ENCODE measurements around the gene ZAP70.

The ZAP70 gene

DNA sequence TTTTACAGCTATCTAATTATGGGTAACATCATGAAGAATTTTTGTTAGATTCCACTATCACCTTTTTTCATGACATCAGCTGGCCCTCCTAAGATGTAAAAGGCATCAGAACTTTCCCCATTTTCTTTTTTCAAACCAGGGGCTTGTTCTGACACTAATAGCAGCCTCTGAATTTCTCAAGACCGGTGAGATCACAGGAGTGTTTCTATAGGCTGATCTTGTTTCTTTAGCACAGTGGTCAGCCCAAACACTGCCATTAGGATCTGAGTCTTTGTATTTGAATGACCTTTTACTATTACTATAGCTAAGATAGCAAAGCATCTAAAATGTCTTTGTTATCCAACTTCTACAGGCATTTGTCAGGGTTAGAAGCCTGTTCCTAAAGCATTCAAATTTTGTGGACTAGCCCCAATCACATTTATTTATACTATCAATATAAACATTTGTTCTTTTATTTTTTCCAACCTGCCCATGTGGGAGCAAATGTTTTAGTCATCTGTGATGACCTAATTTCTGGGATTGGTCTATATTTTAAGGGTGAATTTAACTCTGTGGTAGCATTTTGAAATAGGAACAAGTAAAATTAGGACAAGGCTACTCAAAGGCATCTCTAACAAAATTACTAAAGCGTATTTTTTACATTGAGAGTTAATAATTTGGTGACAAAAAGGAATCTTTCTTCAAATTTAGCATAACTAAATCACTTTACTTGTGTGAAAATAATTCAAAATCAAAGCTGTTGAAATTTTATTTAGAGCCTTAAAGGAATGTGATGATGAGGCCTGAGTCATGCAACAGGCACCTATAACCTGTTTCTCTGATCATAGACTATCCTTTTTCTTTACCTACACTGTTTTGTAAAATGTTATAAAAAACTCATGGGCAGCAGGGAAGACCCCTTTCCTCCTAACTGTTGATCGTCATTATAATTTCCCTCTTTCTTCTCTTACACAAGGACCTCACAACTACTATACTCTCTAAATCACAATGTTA lies 39.3 kb downstream of the ZAP70 start:
- no peak for DNase-seq (ENCODE audit: low spot score)

DNA sequence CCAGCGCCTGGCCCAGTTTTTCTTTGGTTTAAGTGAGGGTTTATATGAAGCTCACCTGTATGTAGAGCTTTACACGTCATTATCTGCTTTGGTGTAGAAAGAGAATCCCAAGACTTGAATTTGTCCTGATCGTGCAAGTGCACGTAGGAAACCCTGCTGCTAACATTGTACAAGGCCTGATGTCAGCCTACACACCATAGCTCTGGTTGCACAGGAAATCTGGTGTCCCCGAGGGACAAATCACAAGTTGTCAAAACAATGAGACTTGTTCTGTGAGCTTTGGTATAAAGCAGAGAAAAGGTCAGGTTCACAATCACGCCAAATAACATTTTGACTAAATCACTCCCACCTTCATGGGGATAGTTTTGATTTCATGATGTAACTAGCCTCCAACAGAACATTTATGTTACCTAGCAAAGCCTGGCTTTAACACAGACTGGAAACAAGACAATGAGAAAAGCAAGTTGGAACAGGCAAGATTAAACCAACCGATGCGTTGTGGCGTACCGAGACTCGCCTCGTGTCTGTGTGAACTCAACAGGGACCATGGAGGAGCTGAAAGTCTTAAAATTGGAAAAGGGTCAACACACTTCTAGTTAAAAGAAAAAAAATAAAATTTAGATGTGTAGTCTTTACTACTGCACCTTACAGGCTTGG lies 41.4 kb downstream of the ZAP70 start:
- no peak for DNase-seq (ENCODE audit: low spot score)

DNA sequence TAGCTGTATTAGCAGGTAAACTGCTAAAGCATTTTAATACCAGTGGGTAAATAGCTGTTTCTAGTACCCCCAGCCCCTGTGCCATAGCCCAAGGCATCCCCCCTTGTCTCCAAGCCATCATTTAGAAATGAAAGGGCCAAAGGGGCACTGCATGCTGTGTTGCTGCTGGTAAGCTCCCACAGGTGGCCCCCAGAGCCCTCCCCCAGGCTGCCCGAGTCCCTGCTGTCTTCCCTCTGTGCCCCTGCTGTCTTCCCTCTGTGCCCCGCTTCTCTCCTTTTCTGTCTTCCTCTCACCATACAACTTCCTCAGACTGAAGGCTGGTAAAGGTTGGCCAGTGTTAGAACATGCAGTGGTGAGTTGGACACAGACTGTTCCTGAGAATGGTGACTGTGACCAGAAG lies 42.1 kb downstream of the ZAP70 start:
- no peak for DNase-seq (ENCODE audit: low spot score)

DNA sequence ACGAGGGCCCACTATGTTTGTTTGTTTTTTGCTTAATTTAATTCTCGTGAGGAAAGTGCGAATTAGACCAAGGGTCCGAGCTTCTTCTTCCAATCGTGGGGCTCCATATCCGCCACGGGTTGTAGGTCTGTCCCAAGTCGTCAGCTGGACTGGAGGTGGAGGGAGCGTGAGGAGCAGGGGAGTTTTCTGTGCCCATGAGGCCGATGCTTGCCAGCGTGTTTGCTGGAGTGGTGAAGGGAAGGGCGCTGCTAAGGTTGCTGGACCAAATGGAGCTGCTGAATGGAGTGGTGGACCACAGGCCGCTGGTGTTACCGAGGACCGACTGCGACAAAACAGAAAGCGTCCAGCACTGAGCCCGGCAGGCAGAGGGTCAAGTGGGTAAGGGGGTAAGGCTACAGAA lies 43.7 kb downstream of the ZAP70 start:
- no peak for DNase-seq (ENCODE audit: low spot score)

DNA sequence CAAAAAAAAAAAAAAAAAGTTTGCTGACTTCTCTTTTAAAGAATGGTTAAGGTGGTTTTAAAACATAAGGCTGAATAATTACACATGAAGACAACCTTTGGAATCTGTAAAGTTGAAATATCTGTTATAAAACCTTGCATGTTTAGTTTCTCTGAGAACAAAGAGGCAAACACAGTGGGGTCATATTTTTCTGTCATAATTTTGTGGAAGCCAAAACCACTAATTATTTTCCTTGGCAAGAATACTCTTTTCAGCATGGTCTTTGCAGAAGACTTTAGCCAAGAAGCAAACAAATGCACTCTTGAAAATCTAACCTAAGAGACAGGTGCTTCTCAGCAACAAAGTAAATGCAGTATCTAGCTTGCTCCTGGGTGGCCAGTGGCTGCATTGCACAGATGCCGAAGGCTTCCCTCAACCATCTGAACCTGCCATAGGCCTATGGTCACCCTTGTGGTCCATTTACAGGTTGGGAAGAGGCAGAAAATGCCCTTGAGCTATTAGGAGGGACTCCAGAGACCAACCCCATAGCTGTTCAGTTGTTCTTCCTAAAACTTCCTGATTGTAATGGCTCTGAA lies 44.8 kb downstream of the ZAP70 start:
- DNase-seq (ENCODE audit: low spot score) = no peak

DNA sequence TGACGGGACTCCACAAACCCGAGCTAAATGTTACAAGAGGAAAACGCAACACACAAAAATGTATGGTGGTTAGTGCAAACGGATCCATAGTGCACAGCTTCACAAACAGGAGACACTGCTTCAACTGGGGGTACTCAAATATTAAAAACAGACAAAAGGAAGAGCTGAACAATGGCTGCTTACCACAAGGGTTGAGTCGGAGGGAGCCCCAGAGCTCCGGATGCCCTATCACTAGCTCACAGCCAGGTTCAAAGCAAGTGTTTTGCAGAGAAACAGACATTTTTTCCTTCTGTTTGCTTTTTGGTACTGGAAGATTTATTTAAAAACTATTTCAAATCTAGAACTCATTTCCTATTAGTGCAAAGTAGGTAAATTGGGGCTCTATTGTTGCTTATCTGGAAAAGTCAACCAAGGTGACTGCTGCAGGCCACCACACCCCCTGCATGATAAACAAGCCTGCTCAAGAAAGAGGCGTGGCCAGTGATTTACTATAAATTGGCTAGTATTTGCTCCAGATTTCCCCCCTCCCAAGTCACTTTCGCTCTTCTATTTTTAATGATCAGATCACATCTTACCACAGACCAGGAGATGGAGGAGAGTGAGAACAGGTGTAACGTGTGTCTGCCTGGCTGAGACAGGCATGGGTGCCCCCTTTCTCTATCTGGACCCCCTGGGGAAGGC lies 46.5 kb downstream of the ZAP70 start:
- no peak for DNase-seq (ENCODE audit: low spot score)

DNA sequence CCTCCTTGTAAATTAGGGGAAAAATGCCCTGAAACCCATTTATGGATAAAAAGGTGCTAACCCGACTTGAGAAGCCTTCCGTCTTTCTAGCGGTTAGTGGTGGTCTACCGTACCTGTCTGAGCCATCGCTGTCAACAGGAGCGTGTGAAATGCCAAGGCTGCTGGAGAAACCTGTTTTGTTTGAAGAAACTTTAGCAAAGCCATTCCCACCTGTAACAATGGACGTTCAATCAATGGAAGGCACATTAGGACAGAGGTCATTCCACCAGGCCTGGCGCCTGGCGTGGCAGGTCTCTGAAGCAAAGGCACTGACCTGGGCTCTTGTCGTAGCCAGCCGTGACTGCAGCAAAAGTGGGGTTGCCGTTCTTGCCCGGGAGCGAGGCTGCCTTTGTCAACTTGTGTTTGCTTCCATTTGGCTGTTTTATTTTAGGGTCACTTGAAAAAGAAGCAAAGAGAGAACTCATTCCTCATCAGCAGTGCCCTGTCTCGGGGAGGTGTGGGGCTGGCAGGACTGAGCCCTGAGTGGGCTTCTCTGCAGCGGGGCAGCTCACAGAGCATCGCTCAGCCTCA lies 47.2 kb downstream of the ZAP70 start:
- no peak for DNase-seq (ENCODE audit: low spot score)

DNA sequence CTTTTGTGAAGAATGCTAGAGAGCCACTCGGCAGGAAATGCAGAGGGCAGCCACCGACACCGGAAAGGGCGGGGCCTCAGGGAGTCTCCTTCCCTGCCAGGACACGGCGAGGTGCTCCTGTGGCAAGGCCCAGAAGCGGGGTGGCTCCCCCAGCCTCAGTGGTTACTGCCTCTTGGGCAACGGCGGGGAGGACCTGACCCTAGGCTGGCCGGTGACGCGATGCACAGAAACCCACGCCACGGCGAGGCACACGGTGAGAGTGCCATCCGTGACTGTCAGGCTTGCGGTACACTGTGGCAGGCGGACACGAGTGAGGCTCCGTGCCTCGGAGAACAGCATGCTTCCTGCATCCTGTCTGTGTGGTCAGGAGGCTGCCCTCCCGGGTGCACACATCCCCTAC lies 47.8 kb downstream of the ZAP70 start:
- DNase-seq (ENCODE audit: low spot score) = no peak

DNA sequence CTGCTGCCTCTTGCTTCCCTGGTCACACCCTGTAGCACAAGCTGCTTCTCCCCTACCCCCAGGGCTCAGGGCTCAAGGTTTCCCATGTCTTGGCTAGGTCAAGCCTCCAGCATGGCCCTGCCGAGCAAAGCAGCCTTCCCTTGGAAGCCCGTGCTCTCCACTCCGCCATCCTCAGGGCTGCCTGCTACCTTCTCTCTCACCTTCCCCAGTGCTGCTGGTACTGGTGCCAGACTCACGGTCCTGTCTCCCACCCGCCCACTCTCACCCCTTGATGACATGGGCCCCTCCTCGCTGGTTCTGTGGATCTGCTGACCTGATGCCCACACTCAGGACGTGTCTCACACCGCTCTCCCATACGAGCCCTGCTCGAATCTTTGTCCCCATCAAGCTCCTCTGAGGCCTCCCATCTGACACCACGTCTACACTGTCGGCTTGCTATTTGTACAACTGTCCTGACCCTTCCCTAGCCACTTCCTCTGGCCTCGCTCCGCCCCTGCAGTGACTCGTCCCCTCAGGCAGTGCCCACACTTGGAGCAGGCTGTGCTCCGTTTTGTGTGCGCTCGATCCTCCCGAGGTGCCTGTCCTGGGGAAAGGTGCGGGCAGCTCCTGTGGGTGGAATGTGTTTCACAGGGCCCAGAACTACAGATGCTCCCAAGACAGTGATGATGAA lies 49.9 kb downstream of the ZAP70 start:
- DNase-seq (ENCODE audit: low spot score) = no peak

DNA sequence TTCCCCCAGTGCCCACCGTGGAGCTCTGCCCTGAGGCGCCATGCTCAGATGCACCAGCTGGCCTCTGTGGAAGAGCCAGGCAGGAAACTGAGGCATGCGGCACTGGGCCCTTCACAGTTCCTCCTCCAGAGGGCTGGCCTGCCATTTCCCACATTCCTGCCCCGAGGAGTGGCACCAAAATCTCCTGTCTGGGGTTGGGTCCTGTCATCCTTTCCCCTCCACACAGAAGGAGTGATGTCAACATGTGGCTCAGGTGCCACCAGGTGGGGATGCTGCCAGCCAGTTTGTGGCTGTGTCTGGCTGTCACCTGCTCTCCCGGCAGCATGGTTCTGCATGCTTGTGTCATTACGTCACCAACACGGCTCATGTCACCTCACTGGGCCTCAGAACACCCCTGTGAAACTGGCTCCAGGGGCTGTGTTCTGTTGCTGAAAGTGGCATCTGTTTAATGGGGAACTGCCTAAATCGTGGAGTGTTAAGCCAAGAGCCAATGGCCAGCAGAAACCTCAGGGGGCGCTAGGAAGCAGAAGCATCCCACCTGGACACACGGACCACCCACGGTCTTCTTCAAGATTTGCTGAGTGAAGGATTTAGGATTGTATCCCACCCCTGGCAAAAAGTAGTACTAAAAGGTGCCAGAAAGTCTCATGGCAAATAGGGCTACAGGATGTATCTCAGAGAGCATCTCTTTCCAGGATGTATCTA lies 51.3 kb downstream of the ZAP70 start:
- no peak for DNase-seq (ENCODE audit: low spot score)

DNA sequence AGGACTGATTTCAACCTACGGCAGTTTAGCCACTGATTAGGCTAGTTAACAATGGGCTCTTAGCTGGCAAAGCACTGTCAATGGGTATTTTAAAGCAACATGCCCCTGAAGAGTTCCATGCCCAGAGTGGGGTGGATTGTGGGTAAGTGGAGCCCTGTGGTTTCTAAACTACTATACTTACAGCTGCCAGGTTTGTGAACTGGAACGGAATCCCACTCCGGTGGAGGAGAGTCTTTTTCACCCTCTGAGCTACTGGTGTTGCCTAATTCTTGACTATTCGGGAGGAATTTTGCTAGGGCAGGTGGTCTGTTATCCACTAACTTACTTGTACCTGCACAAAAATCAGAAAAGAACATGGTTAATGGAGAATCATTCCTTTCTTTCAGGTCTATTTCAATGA lies 52.6 kb downstream of the ZAP70 start:
- DNase-seq (ENCODE audit: low spot score) = no peak

DNA sequence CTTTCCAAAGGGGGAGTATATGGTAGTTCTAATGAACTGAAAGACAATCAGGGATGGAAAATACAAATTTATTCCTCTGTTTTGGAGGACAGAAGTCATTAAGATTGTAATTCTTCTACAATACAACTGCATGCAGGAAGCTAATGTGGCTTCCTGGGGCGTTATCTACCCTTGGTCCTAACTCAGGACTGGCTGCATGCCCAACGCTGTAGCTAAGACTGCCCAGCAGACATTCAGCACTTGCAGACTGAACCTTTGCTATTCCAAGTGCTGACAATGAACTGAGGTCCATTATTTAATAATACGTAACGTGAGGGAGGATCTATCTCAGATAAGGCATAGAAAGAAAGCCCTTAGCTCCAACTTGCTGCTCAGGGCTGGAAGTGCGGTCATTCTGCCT lies 53.2 kb downstream of the ZAP70 start:
- DNase-seq (ENCODE audit: low spot score) = no peak

DNA sequence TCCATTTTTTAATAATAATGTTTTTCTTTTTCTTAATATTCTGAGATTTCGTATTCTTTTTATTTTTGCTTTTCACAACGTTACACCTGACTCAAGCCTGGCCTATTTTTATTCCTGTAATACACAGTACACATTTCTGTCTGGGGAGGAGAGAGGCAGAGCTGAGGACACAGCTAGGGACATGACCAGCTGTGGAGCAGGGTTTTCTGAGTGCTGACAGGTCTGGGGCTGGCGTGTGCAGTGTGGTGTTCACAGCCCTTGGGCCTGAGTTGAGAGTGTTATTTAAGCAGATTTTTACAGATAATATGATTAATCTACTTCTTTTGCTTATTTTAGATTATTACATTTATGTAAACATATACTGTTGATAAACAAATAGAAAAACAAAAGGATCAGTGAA lies 55.9 kb downstream of the ZAP70 start:
- no peak for DNase-seq (ENCODE audit: low spot score)

DNA sequence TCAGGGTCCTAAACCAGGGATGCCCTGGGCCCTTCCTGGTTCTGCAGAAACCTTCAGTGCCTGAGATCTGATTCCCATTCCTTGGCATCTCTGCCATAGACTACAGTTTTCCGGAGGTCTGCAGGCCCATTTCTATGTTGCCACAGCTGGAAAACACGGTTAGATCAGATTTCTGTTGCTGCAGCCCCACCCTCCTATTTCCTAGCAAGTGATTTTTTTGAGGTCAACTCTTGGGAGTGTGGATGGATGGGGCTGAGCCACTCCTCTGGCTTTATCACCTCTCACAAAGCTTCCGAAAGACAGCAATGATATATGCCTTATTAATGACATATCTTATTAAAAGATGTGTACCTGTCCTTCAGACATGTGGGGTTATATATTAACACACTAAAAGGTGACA lies 56.3 kb downstream of the ZAP70 start:
- DNase-seq (ENCODE audit: low spot score) = no peak

DNA sequence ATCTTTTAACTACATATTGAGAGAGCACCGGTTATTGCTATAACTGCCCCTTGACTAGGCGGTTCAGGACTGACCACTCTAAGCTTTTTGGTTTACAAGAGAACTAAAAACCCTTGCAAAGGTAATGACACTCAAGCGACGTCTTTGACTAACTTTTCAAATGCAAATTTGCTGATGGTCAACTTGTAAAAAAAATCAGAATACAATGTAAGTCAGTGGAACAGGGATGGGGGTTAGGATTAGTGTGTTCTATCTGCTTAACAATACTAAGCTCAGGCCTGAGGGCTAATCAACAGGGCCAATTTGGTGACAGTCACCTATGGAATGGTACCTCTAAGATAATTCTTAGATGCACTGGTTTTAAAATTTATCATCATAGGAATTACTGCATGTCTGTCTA lies 57.1 kb downstream of the ZAP70 start:
- DNase-seq (ENCODE audit: low spot score) = no peak

DNA sequence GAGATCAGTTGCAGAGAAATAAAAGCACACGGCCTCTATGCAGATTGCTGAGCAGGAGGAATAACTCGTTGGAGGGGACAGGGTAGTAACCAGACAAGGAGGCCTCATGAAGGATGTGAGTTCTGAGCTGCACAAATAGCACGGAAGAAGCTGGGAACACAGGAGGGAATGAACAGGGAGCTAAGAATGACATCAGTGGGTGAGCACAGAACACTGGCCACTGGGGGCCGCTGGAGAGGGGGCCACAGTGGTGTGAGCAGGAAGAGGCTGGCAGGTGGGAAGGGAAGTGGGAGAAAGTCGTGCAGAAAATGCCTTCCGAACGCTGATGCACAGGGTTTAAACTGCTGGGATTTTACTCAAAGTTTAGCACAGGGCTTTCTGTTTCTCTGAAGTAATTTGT lies 61.0 kb downstream of the ZAP70 start:
- no peak for DNase-seq (ENCODE audit: low spot score)

DNA sequence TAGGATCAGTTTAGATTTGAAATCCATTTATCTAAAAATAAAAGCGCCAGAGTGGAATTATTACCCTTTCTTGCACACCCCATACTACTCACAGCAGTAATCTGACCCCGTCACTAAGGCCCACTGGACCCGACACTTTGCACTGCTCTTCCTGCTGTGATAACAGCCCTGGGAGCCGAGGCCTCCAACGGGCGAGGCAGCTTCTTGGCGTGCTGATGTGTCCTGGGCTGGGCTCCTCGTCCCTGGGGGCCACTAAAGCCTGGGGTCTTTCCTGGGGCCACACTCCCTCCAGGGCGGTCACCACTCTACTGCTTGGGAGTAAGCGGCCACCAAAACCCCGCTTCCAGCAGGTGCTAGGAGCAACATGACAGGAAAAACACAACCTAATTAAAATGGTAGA lies 61.7 kb downstream of the ZAP70 start:
- no peak for DNase-seq (ENCODE audit: low spot score)

DNA sequence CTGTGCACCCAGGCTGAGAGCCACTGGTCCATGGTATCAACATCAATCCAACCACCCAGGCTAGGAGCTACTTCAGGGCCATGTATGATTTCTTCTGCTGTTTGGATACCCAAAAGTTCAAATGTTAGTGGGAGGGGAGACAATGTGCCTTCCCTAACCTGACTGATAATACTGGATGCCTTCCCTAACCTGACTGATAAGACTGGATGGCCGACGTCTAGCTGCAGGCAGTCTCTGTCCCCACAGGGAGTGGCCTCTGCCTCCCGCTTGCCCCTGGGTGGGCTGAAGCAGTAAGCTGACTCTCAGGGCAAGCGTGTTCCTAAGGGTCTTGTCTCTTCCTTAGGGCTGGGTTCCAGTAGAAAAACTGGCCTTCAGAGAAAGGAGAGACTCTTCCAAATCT lies 65.8 kb downstream of the ZAP70 start:
- DNase-seq (ENCODE audit: low spot score) = no peak

DNA sequence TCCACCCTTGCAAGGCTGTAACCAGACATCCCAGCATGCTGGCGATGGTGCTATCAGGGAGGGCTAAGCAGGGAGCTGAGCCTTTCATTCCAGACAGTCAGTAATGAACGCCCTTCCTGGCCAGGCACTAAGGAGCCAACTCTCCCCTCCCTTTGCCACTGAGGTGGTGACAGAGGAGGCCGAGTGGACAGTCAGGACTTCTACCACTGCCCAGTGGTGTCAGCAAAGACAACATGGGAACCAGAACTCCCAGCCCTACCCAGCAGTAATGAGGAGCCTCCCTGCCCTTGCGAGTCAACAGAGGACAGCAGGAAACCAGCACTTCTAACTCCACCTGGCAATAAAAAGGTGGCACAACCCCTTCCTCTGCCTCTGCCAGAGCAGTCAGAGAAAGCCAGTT lies 68.6 kb downstream of the ZAP70 start:
- no peak for DNase-seq (ENCODE audit: low spot score)

DNA sequence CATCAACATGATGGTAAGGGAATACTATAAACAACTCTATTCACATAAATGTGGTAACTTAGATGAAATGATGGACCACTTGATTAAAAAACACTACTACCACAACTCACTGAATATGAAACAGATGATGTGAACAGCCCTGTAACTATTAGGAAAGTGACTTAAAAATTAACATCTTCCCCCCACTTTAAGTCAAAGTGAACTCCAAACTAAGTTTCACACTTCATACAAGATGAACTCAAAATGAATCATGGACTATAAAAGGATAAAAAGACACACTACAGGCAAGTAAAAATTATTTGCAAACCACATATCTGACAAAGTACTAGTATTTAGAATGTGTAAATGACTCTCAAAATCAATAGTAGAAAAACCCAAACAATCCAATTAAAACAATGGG lies 71.6 kb downstream of the ZAP70 start:
- DNase-seq (ENCODE audit: low spot score) = no peak

DNA sequence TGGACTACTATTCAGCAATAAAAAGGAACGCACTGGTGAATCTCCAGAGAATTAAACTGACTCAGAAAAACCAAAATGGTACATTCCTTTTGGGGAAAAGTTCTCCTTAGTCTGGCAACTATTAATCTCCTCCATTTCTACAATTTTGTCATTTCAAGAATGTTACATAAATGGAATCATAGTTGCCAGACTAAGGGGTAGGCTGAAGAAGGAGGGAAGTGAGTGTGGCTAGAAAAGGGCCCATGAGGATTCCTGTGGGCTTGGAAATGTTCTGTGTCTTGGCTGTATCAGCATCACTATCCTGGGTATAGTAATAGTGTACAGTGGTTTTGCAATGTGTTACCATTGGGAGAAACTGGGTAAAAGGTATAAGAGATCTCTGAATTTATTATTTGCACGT lies 72.4 kb downstream of the ZAP70 start:
- DNase-seq (ENCODE audit: low spot score) = no peak
